CD4-positive, alpha-beta memory T cell (primary cell): ENCODE data around the gene KIAA1217. TPM values are rescaled to one million over a fixed set of nuclear protein-coding genes. Genes with fewer than 3 reads are reported as not detected.

Source experiments
- CTCF ChIA-PET: fragments of 350-600 bp; sonication (Branson Sonifier 250); formaldehyde crosslinking; loops from one replicate; lab custom pipeline; 2021; ENCODE audit warnings: inconsistent platforms; ENCODE audit not compliant: partially characterized antibody; lab: Charles Lee
- POLR2A ChIA-PET: fragments of 350-600 bp; sonication (Branson Sonifier 250); formaldehyde crosslinking; loops from one replicate; lab custom pipeline; 2021; ENCODE audit not compliant: partially characterized antibody; lab: Charles Lee
- DNase-seq, 5 donors: peaks; one replicate each; pipeline versions ENCODE4 v3.0.0 to v3.0.0-alpha.2; 2020 to 2022; ENCODE audit warnings: mixed read lengths in 1 of 5
- H3K27ac ChIP-seq: one replicate; pipeline ENCODE4 v1.7.0; 2013; ENCODE audit warnings: low read depth, low read length
- H3K27me3 ChIP-seq: 2 replicates; pipeline ENCODE4 v1.7.0; 2013; ENCODE audit warnings: mild to moderate bottlenecking, low read length, moderate library complexity; ENCODE audit not compliant: insufficient read depth
- H3K36me3 ChIP-seq: 2 replicates; pipeline ENCODE4 v1.7.0; 2013; ENCODE audit warnings: mild to moderate bottlenecking, low read length, moderate library complexity; ENCODE audit not compliant: insufficient read depth
- H3K4me1 ChIP-seq: 2 replicates; pipeline ENCODE4 v1.7.0; 2013; ENCODE audit warnings: mild to moderate bottlenecking, low read length, moderate library complexity; ENCODE audit not compliant: insufficient read depth
- H3K4me3 ChIP-seq, 2 donors: one replicate each; pipeline ENCODE4 v1.7.0; 2013; ENCODE audit warnings: low read length in 2 of 2, mild to moderate bottlenecking in 1 of 2
- H3K9me3 ChIP-seq, 2 donors: one replicate each; pipeline ENCODE4 v1.7.0; 2013; ENCODE audit warnings: low read length in 2 of 2, control low read depth in 1 of 2; ENCODE audit not compliant: control insufficient read depth in 1 of 2
- H3K27ac Mint-ChIP-seq, 7 donors: one replicate each; pipeline ENCODE4 v1.8.0; 2020 to 2021; ENCODE audit warnings: mixed read lengths in 7 of 7, mild to moderate bottlenecking in 6 of 7, inconsistent platforms in 3 of 7, moderate library complexity in 3 of 7
- H3K27me3 Mint-ChIP-seq, 2 donors: one replicate each; pipeline ENCODE4 v1.8.0; 2020 to 2021; ENCODE audit warnings: mixed read lengths in 2 of 2
- H3K36me3 Mint-ChIP-seq, 2 donors: one replicate each; pipeline ENCODE4 v1.8.0; 2020 to 2021; ENCODE audit warnings: mixed read lengths in 2 of 2, inconsistent platforms in 1 of 2, mild to moderate bottlenecking in 1 of 2
- H3K4me1 Mint-ChIP-seq, 4 donors: one replicate each; pipeline ENCODE4 v1.8.0; 2020 to 2021; ENCODE audit warnings: mixed read lengths in 4 of 4, mild to moderate bottlenecking in 1 of 4
- H3K4me3 Mint-ChIP-seq, 8 donors: one replicate each; pipeline ENCODE4 v1.8.0; 2020 to 2021; ENCODE audit warnings: mixed read lengths in 8 of 8, mild to moderate bottlenecking in 7 of 8, moderate library complexity in 6 of 8, inconsistent platforms in 3 of 8
- H3K9me3 Mint-ChIP-seq, 8 donors: one replicate each; pipeline ENCODE4 v1.8.0; 2020 to 2021; ENCODE audit warnings: mixed read lengths in 8 of 8, mild to moderate bottlenecking in 5 of 8, inconsistent platforms in 3 of 8, moderate library complexity in 1 of 8
- intact Hi-C: fragments of 100-400 bp; cut with micrococcal nuclease; formaldehyde crosslinking; loops from one replicate; pipeline ENCODE4 v1.15.1; 2023
- polyA plus RNA-seq, 2 donors: library from polyadenylated mRNA; unstranded; fragments of 300-500 nt; fragmentation: Illumina TruSeq; gene quantifications; one replicate each; pipeline ENCODE4 v1.2.3, GENCODE V29; 2021
- total RNA-seq, 2 experiments: library from RNA; stranded (reverse); gene quantifications; one replicate each; pipeline ENCODE4 v1.2.3, GENCODE V29; 2021

Gene KIAA1217
- total and polyA plus RNA-seq, 4 experiments from 2014 or later, result 0.69 to 0.75 (median 0.70) TPM; not detected in 1

DNA sequence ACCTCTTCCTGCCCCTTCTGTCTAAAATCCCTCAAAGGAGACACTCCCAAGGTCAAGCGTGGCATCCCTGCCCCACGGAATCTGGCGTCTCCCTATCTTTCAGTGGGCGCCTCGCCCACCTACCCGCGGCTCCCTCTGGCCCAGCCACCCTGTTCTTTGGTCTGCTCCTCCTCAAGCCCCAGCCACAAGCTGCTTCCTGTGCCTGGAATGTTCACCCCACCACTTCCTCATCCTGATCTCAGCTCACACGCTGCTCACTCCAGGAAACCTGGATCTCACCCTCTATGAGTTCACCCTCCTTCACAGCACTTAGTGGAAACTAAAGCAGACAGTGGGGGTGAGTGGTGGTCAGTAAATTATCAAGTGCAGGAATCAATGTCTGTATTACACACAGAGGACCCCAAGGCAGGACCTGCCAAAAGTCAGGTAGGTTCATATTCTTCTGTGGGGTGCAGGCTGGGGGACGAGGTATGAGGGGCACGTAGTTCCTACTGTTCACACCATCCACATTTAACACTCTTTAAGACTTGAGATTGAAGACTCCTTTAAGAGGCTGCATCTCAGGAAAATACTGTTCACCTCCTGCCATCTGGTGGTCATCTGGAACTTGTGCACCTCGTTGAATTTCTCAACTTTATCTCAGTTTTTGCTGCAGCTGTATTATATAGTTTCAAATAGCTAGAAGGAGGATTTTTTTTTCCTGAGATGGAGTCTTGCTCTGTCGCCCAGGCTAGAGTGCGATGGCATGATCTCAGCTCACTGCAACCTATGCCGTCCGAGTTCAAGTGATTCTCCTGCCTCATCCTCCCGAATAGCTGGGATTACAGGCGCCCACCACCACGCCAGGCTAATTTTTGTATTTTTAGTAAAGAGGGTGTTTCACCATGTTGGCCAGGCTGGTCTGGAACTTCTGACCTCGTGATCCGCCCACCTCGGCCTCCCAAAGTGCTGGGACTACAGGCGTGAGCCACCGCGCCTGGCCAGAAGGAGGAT is 348.1 kb downstream of the KIAA1217 start:
- intact Hi-C loops, result no loop called here
- CTCF ChIA-PET, result interaction anchor here (0.7 to 1.9 kb wide), 4 partner anchors 11 to 1399 kb away, joined by 3 to 4 read pairs (median 3); no protein-coding TSS in a partner anchor

DNA sequence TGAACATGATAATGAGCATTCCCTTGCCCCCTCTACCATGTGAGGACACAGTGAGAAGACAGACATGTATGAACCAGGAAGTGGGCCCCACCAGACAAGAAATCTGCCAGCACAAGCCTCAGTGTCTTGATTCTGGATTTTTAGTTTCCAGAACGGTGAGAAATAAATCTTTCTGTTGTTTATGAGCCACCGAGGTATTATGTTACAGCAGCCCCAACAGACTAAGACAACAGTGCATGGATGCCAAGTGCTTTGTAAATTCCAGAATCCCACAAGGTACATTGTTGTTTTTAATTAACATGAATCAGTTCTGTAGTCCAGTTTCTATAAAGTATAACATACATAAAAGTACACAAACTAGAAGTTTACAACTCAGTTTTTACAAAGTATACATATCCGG is 352.5 kb downstream of the KIAA1217 start:
- H3K4me1 Mint-ChIP-seq, result peaks cover 4 to 5% (median 5%) of the 10 kb centered on the region in 4 donors
- POLR2A ChIA-PET, result no interaction called here
- Histone ChIP-seq H3K27me3 (no peaks in the 10 kb centered on the region), H3K36me3 (no peaks in the 10 kb centered on the region), H3K4me1 (peaks cover 5% of the 10 kb centered on the region), H3K4me3 (no peak overlapping the region), H3K9me3 (no peaks in the 10 kb centered on the region), H3K27ac (no peak overlapping the region)
- CTCF ChIA-PET, result no interaction called here
- DNase-seq, result no peak
- H3K36me3 Mint-ChIP-seq, result no peaks in the 10 kb centered on the region
- no peak overlapping the region for H3K4me3 Mint-ChIP-seq
- H3K27ac Mint-ChIP-seq, result no peak overlapping the region
- intact Hi-C loops, result no loop called here
- H3K27me3 Mint-ChIP-seq, result peaks cover 3 to 9% of the 10 kb centered on the region in 2 donors
- H3K9me3 Mint-ChIP-seq, result peaks cover 0 to 2% (median 0%) of the 10 kb centered on the region in 8 donors

More for the DNA sequence above, 348.1 kb downstream of the KIAA1217 start:
- Histone ChIP-seq H3K27ac (no peak overlapping the region), H3K9me3 (no peaks in the 10 kb centered on the region), H3K36me3 (no peaks in the 10 kb centered on the region), H3K4me1 (peaks cover 5% of the 10 kb centered on the region), H3K4me3 (no peak overlapping the region), H3K27me3 (no peaks in the 10 kb centered on the region)
- H3K27me3 Mint-ChIP-seq, result peaks cover 3 to 11% of the 10 kb centered on the region in 2 donors
- H3K4me3 Mint-ChIP-seq, result no peak overlapping the region
- DNase-seq, result peak in 3 of 5 donors; percentile 21 to 36 (median 27)
- H3K27ac Mint-ChIP-seq, result peak overlapping the region in 1 of 7 donors; percentile 22
- no peaks in the 10 kb centered on the region for H3K36me3 Mint-ChIP-seq
- POLR2A ChIA-PET, result no interaction called here
- no peaks in the 10 kb centered on the region for H3K9me3 Mint-ChIP-seq
- peaks cover 4 to 5% (median 5%) of the 10 kb centered on the region in 4 donors for H3K4me1 Mint-ChIP-seq

DNA sequence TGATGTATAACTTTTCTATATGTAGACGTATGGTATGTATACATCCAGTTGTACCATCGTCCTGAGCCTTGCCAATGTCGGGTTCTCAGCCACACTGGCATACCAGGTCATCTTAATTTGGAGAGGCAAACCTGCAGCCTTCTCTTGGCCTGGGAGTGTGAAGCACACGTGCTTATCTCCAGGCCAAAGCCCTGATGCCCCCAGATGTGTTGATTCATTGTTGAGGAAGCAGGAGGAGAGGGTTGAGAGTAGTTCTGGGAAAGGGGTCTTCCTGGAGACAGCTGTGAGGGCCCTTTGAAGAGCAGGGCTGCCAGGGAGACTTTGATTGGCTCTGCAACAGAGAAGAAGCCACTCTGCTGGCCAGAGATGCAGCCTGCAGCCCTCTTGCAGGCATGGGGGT is 359.1 kb downstream of the KIAA1217 start:
- CTCF ChIA-PET, result interaction anchor here (1.1 kb wide), 1 partner anchor 9 kb away, joined by 3 read pairs; no protein-coding TSS in a partner anchor
- Histone ChIP-seq H3K9me3 (no peaks in the 10 kb centered on the region), H3K36me3 (no peaks in the 10 kb centered on the region), H3K27me3 (no peaks in the 10 kb centered on the region), H3K4me1 (no peaks in the 10 kb centered on the region), H3K4me3 (no peak overlapping the region), H3K27ac (no peak overlapping the region)
- H3K4me3 Mint-ChIP-seq, result no peak overlapping the region
- peaks cover 16 to 18% of the 10 kb centered on the region in 2 donors for H3K27me3 Mint-ChIP-seq
- peaks cover 0 to 3% (median 0%) of the 10 kb centered on the region in 8 donors for H3K9me3 Mint-ChIP-seq
- intact Hi-C loops, result no loop called here
- POLR2A ChIA-PET, result no interaction called here
- no peaks in the 10 kb centered on the region for H3K36me3 Mint-ChIP-seq
- H3K4me1 Mint-ChIP-seq, result no peaks in the 10 kb centered on the region
- DNase-seq, result no peak
- no peak overlapping the region for H3K27ac Mint-ChIP-seq

- no peaks in the 10 kb centered on the region for H3K36me3 Mint-ChIP-seq
These were observed 360.4 kb downstream of the KIAA1217 start for GRCh38 chr10:24569330-24569796.

DNA sequence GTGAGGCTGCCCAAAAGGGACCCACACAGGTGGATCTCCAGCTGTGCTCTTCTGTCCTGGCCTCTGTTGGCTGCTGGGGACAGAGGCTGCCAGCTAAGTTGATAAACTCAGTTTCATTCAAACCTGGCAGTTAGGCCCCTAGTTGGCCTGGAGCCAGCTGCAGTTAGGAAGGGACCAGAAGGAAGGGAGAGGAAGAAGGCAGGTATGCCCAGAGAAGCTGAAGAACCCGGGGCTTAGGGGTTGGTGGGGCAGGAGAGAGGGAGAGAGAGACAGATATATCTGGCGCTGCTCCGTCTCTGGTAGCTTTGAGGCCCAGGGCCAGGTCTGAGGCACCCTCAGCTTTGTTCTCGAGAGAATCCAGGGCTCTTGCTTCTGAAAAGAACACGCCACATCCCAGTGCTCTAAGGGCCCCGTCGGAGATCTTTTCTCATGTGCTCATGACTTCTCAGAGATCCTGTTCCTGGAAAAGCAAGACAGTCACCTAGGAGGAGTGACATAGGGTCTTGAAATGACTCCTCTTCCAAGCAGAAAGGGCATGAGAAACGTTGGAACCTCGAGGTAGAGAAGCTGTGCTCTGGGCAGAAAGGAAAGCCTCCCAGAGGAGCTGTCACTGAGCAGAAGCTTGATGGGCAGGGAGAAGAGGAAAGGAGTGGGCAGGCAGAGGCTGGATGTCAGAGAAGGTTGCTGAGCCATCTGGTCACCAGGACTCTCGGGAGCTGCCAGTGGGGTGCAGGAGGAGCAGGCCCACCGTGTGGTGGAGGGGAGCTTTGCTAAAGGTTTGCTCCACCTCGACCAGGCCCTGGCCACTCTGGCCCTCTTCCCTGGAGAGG is 361.1 kb downstream of the KIAA1217 start:
- ChIA-PET POLR2A (no interaction called here), CTCF (no interaction called here)
- intact Hi-C loops, result no loop called here
- Histone ChIP-seq H3K4me1 (no peaks in the 10 kb centered on the region), H3K9me3 (no peaks in the 10 kb centered on the region), H3K4me3 (no peak overlapping the region), H3K27ac (no peak overlapping the region), H3K36me3 (no peaks in the 10 kb centered on the region), H3K27me3 (no peaks in the 10 kb centered on the region)
- no peak overlapping the region for H3K27ac Mint-ChIP-seq
- H3K27me3 Mint-ChIP-seq, result peaks cover 18% of the 10 kb centered on the region in 2 donors
- no peaks in the 10 kb centered on the region for H3K4me1 Mint-ChIP-seq
- H3K9me3 Mint-ChIP-seq, result peaks cover 0 to 1% (median 0%) of the 10 kb centered on the region in 8 donors
- H3K4me3 Mint-ChIP-seq, result no peak overlapping the region
- H3K36me3 Mint-ChIP-seq, result no peaks in the 10 kb centered on the region
- no peak for DNase-seq

More at GRCh38 chr10:24569330-24569796, 360.4 kb downstream of the KIAA1217 start:
- Mint-ChIP-seq H3K4me1 (no peaks in the 10 kb centered on the region), H3K4me3 (no peak overlapping the region), H3K27me3 (peaks cover 16 to 18% of the 10 kb centered on the region in 2 donors), H3K27ac (no peak overlapping the region), H3K9me3 (peaks cover 0 to 1% (median 0%) of the 10 kb centered on the region in 8 donors)
- Histone ChIP-seq H3K4me3 (no peak overlapping the region), H3K27ac (no peak overlapping the region), H3K27me3 (no peaks in the 10 kb centered on the region), H3K9me3 (no peaks in the 10 kb centered on the region), H3K4me1 (no peaks in the 10 kb centered on the region), H3K36me3 (no peaks in the 10 kb centered on the region)
- POLR2A ChIA-PET, result no interaction called here
- intact Hi-C loops, result no loop called here
- DNase-seq, result no peak
- CTCF ChIA-PET, result no interaction called here

- intact Hi-C loops, result no loop called here
- Mint-ChIP-seq H3K9me3 (peaks cover 0 to 1% (median 0%) of the 10 kb centered on the region in 8 donors), H3K36me3 (no peaks in the 10 kb centered on the region), H3K4me3 (no peak overlapping the region), H3K4me1 (no peaks in the 10 kb centered on the region), H3K27ac (no peak overlapping the region), H3K27me3 (peaks cover 19 to 22% of the 10 kb centered on the region in 2 donors)
- Histone ChIP-seq H3K27me3 (no peaks in the 10 kb centered on the region), H3K9me3 (no peaks in the 10 kb centered on the region), H3K27ac (no peak overlapping the region), H3K4me1 (no peaks in the 10 kb centered on the region), H3K36me3 (no peaks in the 10 kb centered on the region), H3K4me3 (no peak overlapping the region)
- DNase-seq, result no peak
- ChIA-PET POLR2A (no interaction called here), CTCF (interaction anchor here (2.3 kb wide), 1 partner anchor 47 kb away, joined by 6 read pairs; no protein-coding TSS in a partner anchor)
These were observed 361.9 kb downstream of the KIAA1217 start for GRCh38 chr10:24570658-24571426.
